HUES6 (cell line): Measurements from ENCODE around the gene PTN.
"Not testable (repeated sequence)": the region's sequence is repeated elsewhere in the genome, so short reads cannot be mapped to it uniquely, and the experiment has no call there.

Source experiments
- H3K27ac ChIP-seq: 2 replicates; pipeline ENCODE4 v1.7.0; 2013; ENCODE audit warnings: low read depth, mild to moderate bottlenecking, low read length, inconsistent platforms
- H3K27me3 ChIP-seq: 2 replicates; pipeline ENCODE4 v1.6.1; 2013; ENCODE audit warnings: low read length; ENCODE audit not compliant: control insufficient read depth, insufficient read depth
- H3K36me3 ChIP-seq: 2 replicates; pipeline ENCODE4 v1.6.1; 2013; ENCODE audit warnings: low read length; ENCODE audit not compliant: control insufficient read depth, insufficient read depth
- H3K4me1 ChIP-seq: 2 replicates; pipeline ENCODE4 v1.6.1; 2013; ENCODE audit warnings: low read length; ENCODE audit not compliant: control insufficient read depth, insufficient read depth
- H3K4me3 ChIP-seq: 2 replicates; pipeline ENCODE4 v1.5.1; 2013; ENCODE audit warnings: low read depth, low read length
- H3K9ac ChIP-seq: one replicate; pipeline ENCODE4 v1.6.1; 2013; ENCODE audit warnings: mild to moderate bottlenecking, low read length
- H3K9me3 ChIP-seq: 2 replicates; pipeline ENCODE4 v1.6.1; 2013; ENCODE audit warnings: low read depth, low read length; ENCODE audit not compliant: control insufficient read depth, insufficient read depth

Gene PTN

GRCh38 chr7:137296576-137296975 is 47.0 kb downstream of the PTN start:
- no peak overlapping the region for H3K27ac ChIP-seq
- H3K9ac ChIP-seq = no peak overlapping the region
- no peaks in the 10 kb centered on the region for H3K36me3 ChIP-seq
- H3K4me3 ChIP-seq = no peak overlapping the region
- no peaks in the 10 kb centered on the region for H3K4me1 ChIP-seq
- 0 out of 2 replicates have a peak, but pooled peaks cover under 1% of the 10 kb centered on the region for H3K9me3 ChIP-seq
- H3K27me3 ChIP-seq = no peaks in the 10 kb centered on the region

GRCh38 chr7:137295739-137296324 is 47.7 kb downstream of the PTN start:
- Histone ChIP-seq H3K9ac (no peak overlapping the region), H3K27me3 (no peaks in the 10 kb centered on the region), H3K9me3 (0 out of 2 replicates have a peak, but pooled peaks cover 4% of the 10 kb centered on the region)

GRCh38 chr7:137289101-137289500 is 54.4 kb downstream of the PTN start:
- Histone ChIP-seq H3K9ac (no peak overlapping the region), H3K27me3 (no peaks in the 10 kb centered on the region), H3K4me1 (peaks cover 10% of the 10 kb centered on the region; the same call in 1 of the 2 replicates), H3K4me3 (no peak overlapping the region), H3K27ac (no peak overlapping the region), H3K9me3 (peaks cover 6% of the 10 kb centered on the region; the same call in 1 of the 2 replicates), H3K36me3 (no peaks in the 10 kb centered on the region)

More at GRCh38 chr7:137295739-137296324, 47.7 kb downstream of the PTN start:
- no peak overlapping the region for H3K27ac ChIP-seq
- H3K4me3 ChIP-seq = no peak overlapping the region
- H3K4me1 ChIP-seq = no peaks in the 10 kb centered on the region
- H3K36me3 ChIP-seq = no peaks in the 10 kb centered on the region

- Histone ChIP-seq H3K4me1 (peaks cover 10% of the 10 kb centered on the region; the same call in 1 of the 2 replicates), H3K4me3 (no peak overlapping the region), H3K27ac (no peak overlapping the region), H3K9me3 (peaks cover 6% of the 10 kb centered on the region; the same call in 1 of the 2 replicates), H3K9ac (no peak overlapping the region), H3K27me3 (no peaks in the 10 kb centered on the region), H3K36me3 (no peaks in the 10 kb centered on the region)
Measured at GRCh38 chr7:137287651-137288258, 55.8 kb downstream of the PTN start.

GRCh38 chr7:137283153-137283552 is 60.4 kb downstream of the PTN start:
- Histone ChIP-seq H3K4me1 (no peaks in the 10 kb centered on the region), H3K9ac (no peak overlapping the region), H3K36me3 (no peaks in the 10 kb centered on the region), H3K9me3 (no peaks in the 10 kb centered on the region), H3K27ac (no peak overlapping the region), H3K27me3 (no peaks in the 10 kb centered on the region), H3K4me3 (no peak overlapping the region)

GRCh38 chr7:137282043-137282442 is 61.5 kb downstream of the PTN start:
- H3K36me3 ChIP-seq = no peaks in the 10 kb centered on the region
- no peaks in the 10 kb centered on the region for H3K27me3 ChIP-seq
- no peak overlapping the region for H3K4me3 ChIP-seq
- no peaks in the 10 kb centered on the region for H3K9me3 ChIP-seq
- no peaks in the 10 kb centered on the region for H3K4me1 ChIP-seq
- H3K27ac ChIP-seq = no peak overlapping the region
- H3K9ac ChIP-seq = no peak overlapping the region

- no peaks in the 10 kb centered on the region for H3K27me3 ChIP-seq
- no peak overlapping the region for H3K27ac ChIP-seq
- H3K9me3 ChIP-seq = no peaks in the 10 kb centered on the region
- peaks cover 7% of the 10 kb centered on the region; the same call in 1 of the 2 replicates for H3K4me1 ChIP-seq
- no peaks in the 10 kb centered on the region for H3K36me3 ChIP-seq
- no peak overlapping the region for H3K9ac ChIP-seq
- no peak overlapping the region for H3K4me3 ChIP-seq
Measured at GRCh38 chr7:137276189-137276588, 67.3 kb downstream of the PTN start.

GRCh38 chr7:137272249-137272648 is 71.3 kb downstream of the PTN start:
- no peaks in the 10 kb centered on the region for H3K36me3 ChIP-seq
- no peaks in the 10 kb centered on the region for H3K27me3 ChIP-seq
- H3K4me3 ChIP-seq = no peak overlapping the region
- H3K9ac ChIP-seq = no peak overlapping the region
- H3K9me3 ChIP-seq = no peaks in the 10 kb centered on the region
- H3K4me1 ChIP-seq = peaks cover 7% of the 10 kb centered on the region; the same call in 1 of the 2 replicates
- H3K27ac ChIP-seq = no peak overlapping the region

- Histone ChIP-seq H3K4me3 (no peak overlapping the region), H3K27ac (no peak overlapping the region), H3K36me3 (no peaks in the 10 kb centered on the region), H3K4me1 (peaks cover 5% of the 10 kb centered on the region; the same call in 1 of the 2 replicates), H3K9me3 (no peaks in the 10 kb centered on the region), H3K27me3 (no peaks in the 10 kb centered on the region), H3K9ac (no peak overlapping the region)
Measured at GRCh38 chr7:137269240-137269639, 74.3 kb downstream of the PTN start.

- not testable (repeated sequence) for H3K27ac ChIP-seq, H3K9me3 ChIP-seq, H3K9ac ChIP-seq, H3K36me3 ChIP-seq, H3K4me3 ChIP-seq, H3K4me1 ChIP-seq, H3K27me3 ChIP-seq
Measured at GRCh38 chr7:137268001-137268865, 75.3 kb downstream of the PTN start.

- Histone ChIP-seq H3K36me3 (no peaks in the 10 kb centered on the region), H3K4me3 (no peak overlapping the region), H3K4me1 (peaks cover 5% of the 10 kb centered on the region; the same call in 1 of the 2 replicates), H3K9me3 (0 out of 2 replicates have a peak, but pooled peaks cover 4% of the 10 kb centered on the region), H3K9ac (no peak overlapping the region), H3K27me3 (no peaks in the 10 kb centered on the region), H3K27ac (no peak overlapping the region)
Measured at GRCh38 chr7:137266764-137267163, 76.8 kb downstream of the PTN start.
